ENCODE measurements around the gene VSTM2A. TPM values are rescaled to one million over a fixed set of nuclear protein-coding genes. Genes with fewer than 3 reads are reported as not detected.

The VSTM2A gene
- polyA plus RNA-seq, 1 experiment = not detected

GRCh38 chr7:54563329-54563916, 21.2 kb downstream of the VSTM2A start:
- Histone ChIP-seq H3K4me3 (ENCODE audit: low read depth, low read length) (no peak overlapping the region), H3K27me3 (ENCODE audit: control insufficient read depth, insufficient read depth, low read length) (no peaks in the 10 kb centered on the region), H3K36me3 (ENCODE audit: control insufficient read depth, insufficient read depth, low read length) (no peaks in the 10 kb centered on the region)
- CTCF ChIA-PET = no interaction called here
- no peak for DNase-seq (ENCODE audit: low read depth)
- no peak for TF ChIP-seq CTCF (IDR thresholded peaks at IDR 0.05; ENCODE audit: insufficient read depth, low read depth, low read length)
- POLR2A ChIA-PET = no interaction called here

- ChIA-PET POLR2A (no interaction called here), CTCF (no interaction called here)
- DNase-seq (ENCODE audit: low read depth) = no peak
- no peak for TF ChIP-seq CTCF (IDR thresholded peaks at IDR 0.05; ENCODE audit: insufficient read depth, low read depth, low read length)
- H3K36me3 ChIP-seq (ENCODE audit: control insufficient read depth, insufficient read depth, low read length) = no peaks in the 10 kb centered on the region
- no peaks in the 10 kb centered on the region for H3K27me3 ChIP-seq (ENCODE audit: control insufficient read depth, insufficient read depth, low read length)
- H3K4me3 ChIP-seq (ENCODE audit: low read depth, low read length) = no peak overlapping the region
Measured at GRCh38 chr7:54565432-54565831, 23.3 kb downstream of the VSTM2A start.

- POLR2A ChIA-PET = no interaction called here
- no peak for TF ChIP-seq CTCF (IDR thresholded peaks at IDR 0.05; ENCODE audit: insufficient read depth, low read depth, low read length)
- CTCF ChIA-PET = no interaction called here
Measured at GRCh38 chr7:54581511-54581910, 39.3 kb downstream of the VSTM2A start.

GRCh38 chr7:54591404-54592386, 49.5 kb downstream of the VSTM2A start:
- Histone ChIP-seq H3K4me3 (ENCODE audit: low read depth, low read length) (no peak overlapping the region), H3K27me3 (ENCODE audit: control insufficient read depth, insufficient read depth, low read length) (no peaks in the 10 kb centered on the region), H3K36me3 (ENCODE audit: control insufficient read depth, insufficient read depth, low read length) (no peaks in the 10 kb centered on the region)
- no peak for TF ChIP-seq CTCF (IDR thresholded peaks at IDR 0.05; ENCODE audit: insufficient read depth, low read depth, low read length)
- ChIA-PET POLR2A (no interaction called here), CTCF (no interaction called here)
- no peak for DNase-seq (ENCODE audit: low read depth)

More at GRCh38 chr7:54581511-54581910, 39.3 kb downstream of the VSTM2A start:
- DNase-seq (ENCODE audit: low read depth) = no peak
- H3K27me3 ChIP-seq (ENCODE audit: control insufficient read depth, insufficient read depth, low read length) = no peaks in the 10 kb centered on the region
- no peaks in the 10 kb centered on the region for H3K36me3 ChIP-seq (ENCODE audit: control insufficient read depth, insufficient read depth, low read length)
- H3K4me3 ChIP-seq (ENCODE audit: low read depth, low read length) = no peak overlapping the region

- TF ChIP-seq CTCF (IDR thresholded peaks at IDR 0.05; ENCODE audit: insufficient read depth, low read depth, low read length) = no peak
- ChIA-PET POLR2A (no interaction called here), CTCF (no interaction called here)
- DNase-seq (ENCODE audit: low read depth) = no peak
- Histone ChIP-seq H3K4me3 (ENCODE audit: low read depth, low read length) (no peak overlapping the region), H3K36me3 (ENCODE audit: control insufficient read depth, insufficient read depth, low read length) (no peaks in the 10 kb centered on the region), H3K27me3 (ENCODE audit: control insufficient read depth, insufficient read depth, low read length) (no peaks in the 10 kb centered on the region)
Measured at GRCh38 chr7:54596747-54597146, 54.6 kb downstream of the VSTM2A start.
